HUES6 (cell line): Measurements from ENCODE around the gene AGPAT3.

ENCODE experiments used
- H3K27ac ChIP-seq: 2 replicates; pipeline ENCODE4 v1.7.0; 2013; ENCODE audit warnings: low read depth, mild to moderate bottlenecking, low read length, inconsistent platforms
- H3K27me3 ChIP-seq: 2 replicates; pipeline ENCODE4 v1.6.1; 2013; ENCODE audit warnings: low read length; ENCODE audit not compliant: control insufficient read depth, insufficient read depth
- H3K36me3 ChIP-seq: 2 replicates; pipeline ENCODE4 v1.6.1; 2013; ENCODE audit warnings: low read length; ENCODE audit not compliant: control insufficient read depth, insufficient read depth
- H3K4me1 ChIP-seq: 2 replicates; pipeline ENCODE4 v1.6.1; 2013; ENCODE audit warnings: low read length; ENCODE audit not compliant: control insufficient read depth, insufficient read depth
- H3K4me3 ChIP-seq: 2 replicates; pipeline ENCODE4 v1.5.1; 2013; ENCODE audit warnings: low read depth, low read length
- H3K9ac ChIP-seq: one replicate; pipeline ENCODE4 v1.6.1; 2013; ENCODE audit warnings: mild to moderate bottlenecking, low read length
- H3K9me3 ChIP-seq: 2 replicates; pipeline ENCODE4 v1.6.1; 2013; ENCODE audit warnings: low read depth, low read length; ENCODE audit not compliant: control insufficient read depth, insufficient read depth

The AGPAT3 gene

GRCh38 chr21:43933199-43933598, 68.2 kb downstream of the AGPAT3 start:
- no peaks in the 10 kb centered on the region for H3K36me3 ChIP-seq
- no peaks in the 10 kb centered on the region for H3K27me3 ChIP-seq

DNA sequence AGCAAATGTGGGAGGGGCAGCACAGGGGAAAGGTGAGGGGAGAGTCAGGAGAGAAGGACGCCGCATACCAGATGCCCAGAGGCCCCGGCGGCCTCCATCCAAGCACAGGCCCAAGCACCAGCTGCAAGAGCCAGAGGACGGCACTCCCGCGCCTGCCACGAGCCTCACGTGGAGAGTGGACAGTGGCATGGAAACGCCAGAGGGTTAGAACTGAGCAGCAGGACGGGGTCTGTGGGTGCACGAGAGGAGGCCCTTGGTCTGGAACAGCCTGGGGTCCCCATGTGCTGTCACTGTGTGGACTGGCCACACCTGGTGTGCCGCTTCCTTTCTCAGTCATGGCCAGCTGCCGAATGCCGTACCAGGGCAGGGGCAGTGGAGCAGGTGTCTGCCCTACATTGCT, 68.7 kb downstream of the AGPAT3 start:
- H3K4me3 ChIP-seq, result no peak overlapping the region
- H3K9me3 ChIP-seq, result no peaks in the 10 kb centered on the region
- H3K9ac ChIP-seq, result no peak overlapping the region
- H3K27ac ChIP-seq, result no peak overlapping the region
- H3K36me3 ChIP-seq, result no peaks in the 10 kb centered on the region
- H3K4me1 ChIP-seq, result peaks cover 13% of the 10 kb centered on the region
- H3K27me3 ChIP-seq, result no peaks in the 10 kb centered on the region

More at GRCh38 chr21:43933199-43933598, 68.2 kb downstream of the AGPAT3 start:
- no peak overlapping the region for H3K9ac ChIP-seq
- no peak overlapping the region for H3K4me3 ChIP-seq
- H3K4me1 ChIP-seq, result peaks cover 11% of the 10 kb centered on the region
- H3K9me3 ChIP-seq, result no peaks in the 10 kb centered on the region
- H3K27ac ChIP-seq, result no peak overlapping the region

- Histone ChIP-seq H3K9me3 (no peaks in the 10 kb centered on the region), H3K36me3 (no peaks in the 10 kb centered on the region), H3K4me1 (peaks cover 13% of the 10 kb centered on the region; the same call in 1 of the 2 replicates), H3K9ac (no peak overlapping the region), H3K27ac (no peak overlapping the region), H3K27me3 (no peaks in the 10 kb centered on the region), H3K4me3 (no peak overlapping the region)
Observed at GRCh38 chr21:43934116-43934515, 69.1 kb downstream of the AGPAT3 start.

- H3K27me3 ChIP-seq, result no peaks in the 10 kb centered on the region
- no peaks in the 10 kb centered on the region for H3K36me3 ChIP-seq
- no peak overlapping the region for H3K27ac ChIP-seq
- no peaks in the 10 kb centered on the region for H3K9me3 ChIP-seq
- H3K4me3 ChIP-seq, result no peak overlapping the region
- H3K4me1 ChIP-seq, result peaks cover 13% of the 10 kb centered on the region; the same call in 1 of the 2 replicates
- no peak overlapping the region for H3K9ac ChIP-seq
Observed at GRCh38 chr21:43934716-43935705, 70.0 kb downstream of the AGPAT3 start.

- peaks cover 13% of the 10 kb centered on the region; the same call in 1 of the 2 replicates for H3K4me1 ChIP-seq
- no peaks in the 10 kb centered on the region for H3K9me3 ChIP-seq
- no peak overlapping the region for H3K27ac ChIP-seq
- no peak overlapping the region for H3K9ac ChIP-seq
- no peaks in the 10 kb centered on the region for H3K27me3 ChIP-seq
- H3K4me3 ChIP-seq, result no peak overlapping the region
- no peaks in the 10 kb centered on the region for H3K36me3 ChIP-seq
Observed at GRCh38 chr21:43935711-43936110, 70.7 kb downstream of the AGPAT3 start.

GRCh38 chr21:43936247-43936967, 71.4 kb downstream of the AGPAT3 start:
- Histone ChIP-seq H3K36me3 (no peaks in the 10 kb centered on the region), H3K27ac (no peak overlapping the region), H3K9ac (no peak overlapping the region), H3K9me3 (no peaks in the 10 kb centered on the region), H3K27me3 (no peaks in the 10 kb centered on the region), H3K4me3 (no peak overlapping the region), H3K4me1 (peaks cover 13% of the 10 kb centered on the region; the same call in 1 of the 2 replicates)

DNA sequence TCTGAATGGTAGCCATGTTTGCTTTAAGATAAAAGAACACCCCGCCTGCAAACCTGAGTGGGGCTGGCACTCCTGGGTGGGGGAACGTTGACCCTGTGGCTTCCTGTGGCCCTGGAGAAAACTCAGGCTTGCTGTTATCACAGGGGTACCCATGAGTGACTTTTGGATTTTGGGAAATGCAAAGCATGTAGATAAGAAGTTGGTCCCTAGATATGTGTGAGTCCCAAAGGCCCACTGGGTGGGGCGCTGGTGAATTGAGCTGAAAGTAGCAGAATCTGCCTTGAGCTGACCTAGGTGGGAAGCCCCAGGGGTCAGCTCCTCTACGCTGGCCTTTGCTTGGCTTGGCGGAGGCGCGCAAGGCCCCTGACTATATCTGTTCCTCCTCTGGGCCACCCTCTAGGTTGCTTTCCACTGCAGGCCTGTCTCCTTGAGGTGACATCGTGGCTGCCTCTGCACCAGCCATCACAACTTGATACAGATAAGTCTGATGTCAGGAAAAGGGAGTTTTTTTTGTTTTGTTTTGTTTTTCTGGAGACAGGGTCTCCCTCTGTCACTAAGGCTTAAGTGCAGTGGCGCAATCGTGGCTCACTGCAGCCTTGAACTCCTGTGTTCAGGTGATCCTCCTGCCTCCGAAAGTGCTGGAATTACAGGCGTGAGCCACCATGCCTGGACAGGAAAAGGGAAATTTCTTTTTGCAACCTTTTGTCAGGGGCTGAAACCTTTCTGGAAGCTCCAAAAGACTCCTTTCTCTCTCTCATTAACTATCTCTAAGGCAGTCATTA, 72.2 kb downstream of the AGPAT3 start:
- no peak overlapping the region for H3K9ac ChIP-seq
- H3K4me1 ChIP-seq, result peaks cover 13% of the 10 kb centered on the region; the same call in 1 of the 2 replicates
- no peak overlapping the region for H3K27ac ChIP-seq

GRCh38 chr21:43937891-43938309, 72.9 kb downstream of the AGPAT3 start:
- H3K9me3 ChIP-seq, result no peaks in the 10 kb centered on the region
- no peak overlapping the region for H3K27ac ChIP-seq
- no peak overlapping the region for H3K4me3 ChIP-seq
- H3K4me1 ChIP-seq, result peaks cover 12% of the 10 kb centered on the region; the same call in 1 of the 2 replicates
- H3K36me3 ChIP-seq, result no peaks in the 10 kb centered on the region
- no peak overlapping the region for H3K9ac ChIP-seq
- no peaks in the 10 kb centered on the region for H3K27me3 ChIP-seq

More for the DNA sequence above, 72.2 kb downstream of the AGPAT3 start:
- no peaks in the 10 kb centered on the region for H3K27me3 ChIP-seq
- H3K4me3 ChIP-seq, result no peak overlapping the region
- H3K9me3 ChIP-seq, result no peaks in the 10 kb centered on the region
- no peaks in the 10 kb centered on the region for H3K36me3 ChIP-seq

DNA sequence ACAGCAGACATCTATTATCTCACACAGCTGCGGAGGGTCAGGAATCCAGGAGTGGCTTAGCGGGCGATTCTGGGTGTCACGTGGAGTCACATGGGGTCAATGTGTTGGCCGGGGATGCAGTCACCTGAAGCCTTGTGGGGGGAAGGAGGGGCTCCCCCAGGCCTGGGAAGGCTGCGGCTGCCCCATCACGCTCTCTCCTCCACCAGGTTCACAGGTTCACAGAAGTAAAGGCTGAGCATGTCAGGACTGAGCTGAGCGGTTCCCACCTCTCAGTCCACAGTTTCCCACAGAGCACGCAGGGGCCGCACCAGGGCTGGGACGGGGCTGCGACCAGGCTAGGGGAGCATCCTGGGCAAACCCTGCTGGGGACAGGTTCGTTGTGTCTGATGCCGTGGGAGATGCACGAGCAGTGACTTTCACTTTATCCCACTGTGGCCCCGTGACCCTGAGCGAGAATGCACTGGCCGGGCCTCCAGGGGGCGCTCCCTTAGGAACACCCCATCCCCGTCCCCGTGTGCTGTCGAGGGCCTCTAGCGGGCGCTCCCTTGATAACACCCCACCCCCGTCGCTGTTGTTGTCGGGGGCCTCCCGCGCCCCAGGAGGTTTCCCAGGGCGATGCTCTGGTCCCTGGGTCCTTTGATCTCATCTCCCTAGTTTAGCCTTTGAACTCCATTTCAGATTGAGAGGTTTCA, 73.9 kb downstream of the AGPAT3 start:
- H3K27me3 ChIP-seq, result no peaks in the 10 kb centered on the region
- no peaks in the 10 kb centered on the region for H3K36me3 ChIP-seq
- peak overlapping the region; percentile 38 for H3K4me3 ChIP-seq
- H3K9me3 ChIP-seq, result no peaks in the 10 kb centered on the region
- peaks cover 5% of the 10 kb centered on the region; the same call in 1 of the 2 replicates for H3K4me1 ChIP-seq
- no peak overlapping the region for H3K27ac ChIP-seq
- peak overlapping the region; percentile 36 for H3K9ac ChIP-seq
